Astrocyte of the cerebellum (primary cell): ENCODE data around the gene CRYL1.

ENCODE experiments used
- DNase-seq: peaks from one replicate; pipeline ENCODE4 v3.0.0-alpha.2; 2011; ENCODE audit warnings: low read depth
- H3K4me3 ChIP-seq: 2 replicates; pipeline ENCODE4 v1.5.1; 2011; ENCODE audit warnings: mild to moderate bottlenecking, low read depth, low read length, moderate library complexity
- CTCF ChIP-seq: IDR thresholded peaks from 2 replicates; pipeline ENCODE4 v1.5.1; 2012; ENCODE audit warnings: low read length, low read depth, moderate library complexity, mild to moderate bottlenecking; ENCODE audit errors: missing control alignments
- in situ Hi-C: cut with HindIII; loops from 2 replicates; pipeline ENCODE4 v1.10.0; 2017; ENCODE audit warnings: low sequenced_read_pairs

The CRYL1 gene

DNA sequence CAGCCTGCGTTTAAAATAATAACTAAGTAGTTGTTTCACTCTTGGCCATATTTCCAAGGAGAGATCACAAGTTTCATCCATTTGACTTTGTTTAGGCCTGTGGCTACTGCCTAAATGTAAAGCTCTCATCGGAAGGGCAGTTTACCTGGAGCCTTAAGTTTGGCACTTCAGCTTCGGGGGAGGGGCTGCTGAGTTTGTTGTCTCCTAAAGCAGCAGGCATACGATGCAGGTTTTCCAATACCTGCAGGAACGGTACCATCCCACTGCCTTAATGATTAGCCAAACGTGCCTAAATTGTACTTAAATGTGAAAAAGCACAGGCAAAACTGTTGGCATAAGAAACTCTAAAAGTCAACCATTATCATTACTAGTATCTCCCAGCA lies 63.1 kb downstream of the CRYL1 start:
- no peak overlapping the region for H3K4me3 ChIP-seq
- DNase-seq = no peak
- in situ Hi-C loops = no loop called here
- no peak for TF ChIP-seq CTCF

DNA sequence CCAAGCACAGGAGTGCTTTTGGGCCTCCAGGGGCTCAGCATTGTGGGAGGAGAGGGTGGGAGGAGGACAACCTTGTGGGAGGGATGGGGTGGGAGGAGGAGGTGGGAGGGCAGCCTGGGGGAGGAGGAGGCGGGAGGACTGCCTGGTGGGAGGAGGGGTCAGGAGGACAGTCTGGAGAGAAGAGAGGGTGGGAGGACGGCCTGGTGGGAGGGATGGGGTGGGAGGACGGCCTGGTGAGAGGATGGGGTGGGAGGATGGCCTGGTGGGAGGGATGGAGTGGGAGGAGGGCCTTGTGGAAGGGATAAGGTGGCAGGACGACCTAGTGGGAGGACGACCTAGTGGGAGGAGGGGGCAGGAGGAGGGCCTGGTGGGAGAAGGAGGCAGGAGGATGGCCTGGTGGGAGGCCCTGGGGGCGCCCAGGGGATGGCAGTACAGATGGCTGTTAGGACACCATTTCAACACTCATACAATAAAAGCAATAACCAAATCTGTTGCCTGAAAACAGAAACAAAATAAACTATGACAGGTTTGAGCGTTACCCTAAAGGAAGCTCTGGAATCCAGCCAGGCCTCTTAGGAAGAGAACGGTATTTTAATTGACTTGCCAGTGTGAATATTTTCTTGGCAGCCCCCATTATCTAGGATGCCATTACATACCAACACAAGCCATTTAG lies 63.7 kb downstream of the CRYL1 start:
- TF ChIP-seq CTCF = no peak
- H3K4me3 ChIP-seq = no peak overlapping the region
- DNase-seq = peak; percentile 26
- in situ Hi-C loops = no loop called here

GRCh38 chr13:20461481-20461859 lies 64.2 kb downstream of the CRYL1 start:
- TF ChIP-seq CTCF = no peak
- peak; percentile 27 for DNase-seq

DNA sequence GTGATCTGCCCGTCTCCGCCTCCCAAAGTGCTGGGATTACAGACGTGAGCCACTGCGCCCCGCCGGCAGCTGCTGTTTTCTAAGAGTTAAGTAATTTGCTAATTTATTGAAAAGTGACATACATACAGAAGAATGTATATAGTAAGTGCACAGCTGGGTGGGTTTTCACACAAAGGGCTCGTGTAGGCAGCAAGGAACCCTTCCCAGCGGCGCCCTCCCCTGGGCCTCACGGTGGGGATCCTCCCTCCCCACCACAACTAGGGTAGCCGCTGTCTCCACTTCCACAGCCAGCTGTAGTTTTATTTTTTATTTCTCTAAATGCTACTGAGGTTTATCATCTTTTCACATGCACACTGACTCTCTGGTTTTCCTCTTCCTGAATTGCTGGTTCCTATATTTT lies 64.9 kb downstream of the CRYL1 start:
- no peak for TF ChIP-seq CTCF
- no peak overlapping the region for H3K4me3 ChIP-seq
- in situ Hi-C loops = no loop called here
- DNase-seq = no peak

More at GRCh38 chr13:20461481-20461859, 64.2 kb downstream of the CRYL1 start:
- H3K4me3 ChIP-seq = no peak overlapping the region
- in situ Hi-C loops = no loop called here

DNA sequence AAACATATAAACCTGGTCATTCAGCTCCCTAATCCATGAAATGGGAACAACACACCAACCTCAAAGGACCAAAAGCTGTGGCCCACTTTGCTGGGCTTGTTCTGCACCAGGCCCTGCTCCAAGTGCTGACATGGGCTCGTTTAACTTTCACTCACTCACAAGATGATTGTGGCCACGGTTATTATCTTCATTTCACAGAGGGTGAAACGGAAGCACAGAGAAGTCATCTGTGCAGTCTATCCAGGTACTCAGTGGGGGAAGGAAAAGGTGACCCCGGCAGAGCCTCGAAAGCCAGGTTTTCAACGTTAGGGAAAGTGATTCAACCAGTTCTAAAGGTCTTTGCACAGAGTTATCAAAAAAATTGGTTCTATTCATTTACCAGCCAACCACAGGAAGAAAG lies 68.0 kb downstream of the CRYL1 start:
- H3K4me3 ChIP-seq = no peak overlapping the region
- no peak for DNase-seq
- in situ Hi-C loops = no loop called here
- no peak for TF ChIP-seq CTCF

GRCh38 chr13:20456737-20457136 lies 68.9 kb downstream of the CRYL1 start:
- in situ Hi-C loops = no loop called here
- TF ChIP-seq CTCF = no peak
- no peak overlapping the region for H3K4me3 ChIP-seq
- DNase-seq = no peak
